ENCODE data around the gene DCDC2C.

Gene DCDC2C

GRCh38 chr2:3787768-3788167 lies 84.4 kb downstream of the DCDC2C start:
- Histone ChIP-seq H4K20me1 (ENCODE audit: insufficient read depth) (no peaks in the 10 kb centered on the region), H3K4me2 (no peak overlapping the region), H3K27ac (no peak overlapping the region), H3K4me1 (ENCODE audit: low read depth, poor library complexity, severe bottlenecking) (no peaks in the 10 kb centered on the region), H3K27me3 (ENCODE audit: insufficient read depth, low read depth) (no peaks in the 10 kb centered on the region), H3K79me2 (ENCODE audit: insufficient read depth, low read depth) (no peaks in the 10 kb centered on the region), H3K9ac (no peak overlapping the region), H2AFZ (ENCODE audit: low read depth) (no peak overlapping the region), H3K36me3 (ENCODE audit: insufficient read depth) (no peaks in the 10 kb centered on the region), H3K4me3 (IDR thresholded peaks at IDR 0.05; ENCODE audit: insufficient read depth, low read depth, low read length) (no peak overlapping the region)
- TF ChIP-seq CTCF (conservative IDR thresholded peaks at IDR 0.05; ENCODE audit: low read depth, low read length) = no peak

GRCh38 chr2:3789256-3789655 lies 85.9 kb downstream of the DCDC2C start:
- Histone ChIP-seq H3K36me3 (ENCODE audit: insufficient read depth) (no peaks in the 10 kb centered on the region), H4K20me1 (ENCODE audit: insufficient read depth) (no peaks in the 10 kb centered on the region), H3K4me2 (no peak overlapping the region), H2AFZ (ENCODE audit: low read depth) (no peak overlapping the region), H3K79me2 (ENCODE audit: insufficient read depth, low read depth) (no peaks in the 10 kb centered on the region), H3K27me3 (ENCODE audit: insufficient read depth, low read depth) (no peaks in the 10 kb centered on the region), H3K27ac (no peak overlapping the region), H3K4me1 (ENCODE audit: low read depth, poor library complexity, severe bottlenecking) (no peaks in the 10 kb centered on the region), H3K9ac (no peak overlapping the region), H3K4me3 (IDR thresholded peaks at IDR 0.05; ENCODE audit: insufficient read depth, low read depth, low read length) (no peak overlapping the region)
- TF ChIP-seq CTCF (conservative IDR thresholded peaks at IDR 0.05; ENCODE audit: low read depth, low read length) = no peak

- no peak overlapping the region for H3K4me3 ChIP-seq (IDR thresholded peaks at IDR 0.05; ENCODE audit: insufficient read depth, low read depth, low read length)
- no peak overlapping the region for H3K9ac ChIP-seq
- H3K36me3 ChIP-seq (ENCODE audit: insufficient read depth) = no peaks in the 10 kb centered on the region
- H3K79me2 ChIP-seq (ENCODE audit: insufficient read depth, low read depth) = no peaks in the 10 kb centered on the region
- no peaks in the 10 kb centered on the region for H4K20me1 ChIP-seq (ENCODE audit: insufficient read depth)
- no peak overlapping the region for H2AFZ ChIP-seq (ENCODE audit: low read depth)
- TF ChIP-seq CTCF (conservative IDR thresholded peaks at IDR 0.05; ENCODE audit: low read depth, low read length) = no peak
- H3K27me3 ChIP-seq (ENCODE audit: insufficient read depth, low read depth) = no peaks in the 10 kb centered on the region
- no peak overlapping the region for H3K27ac ChIP-seq
- H3K4me2 ChIP-seq = no peak overlapping the region
- H3K4me1 ChIP-seq (ENCODE audit: low read depth, poor library complexity, severe bottlenecking) = no peaks in the 10 kb centered on the region
Measured at GRCh38 chr2:3793249-3793648, 89.9 kb downstream of the DCDC2C start.

- no peak overlapping the region for H2AFZ ChIP-seq (ENCODE audit: low read depth)
- no peak overlapping the region for H3K9ac ChIP-seq
- H3K27me3 ChIP-seq (ENCODE audit: insufficient read depth, low read depth) = no peaks in the 10 kb centered on the region
- H3K79me2 ChIP-seq (ENCODE audit: insufficient read depth, low read depth) = no peaks in the 10 kb centered on the region
- H3K36me3 ChIP-seq (ENCODE audit: insufficient read depth) = no peaks in the 10 kb centered on the region
- H3K27ac ChIP-seq = no peak overlapping the region
- H3K4me2 ChIP-seq = no peak overlapping the region
- H3K4me1 ChIP-seq (ENCODE audit: low read depth, poor library complexity, severe bottlenecking) = no peaks in the 10 kb centered on the region
- H4K20me1 ChIP-seq (ENCODE audit: insufficient read depth) = no peaks in the 10 kb centered on the region
- no peak for TF ChIP-seq CTCF (conservative IDR thresholded peaks at IDR 0.05; ENCODE audit: low read depth, low read length)
- no peak overlapping the region for H3K4me3 ChIP-seq (IDR thresholded peaks at IDR 0.05; ENCODE audit: insufficient read depth, low read depth, low read length)
Measured at GRCh38 chr2:3801506-3801905, 98.1 kb downstream of the DCDC2C start.
